Measurements from ENCODE around the gene ZNF697. TPM values are rescaled to one million over a fixed set of nuclear protein-coding genes. Genes with fewer than 3 reads are reported as not detected.

ZNF697 gene
- total and polyA plus RNA-seq, 9 of the 15 experiments (the other 6 are each of a cell fraction or from before 2014, with no cell fraction given): 2.1 to 13.6 (median 8.3) TPM

DNA sequence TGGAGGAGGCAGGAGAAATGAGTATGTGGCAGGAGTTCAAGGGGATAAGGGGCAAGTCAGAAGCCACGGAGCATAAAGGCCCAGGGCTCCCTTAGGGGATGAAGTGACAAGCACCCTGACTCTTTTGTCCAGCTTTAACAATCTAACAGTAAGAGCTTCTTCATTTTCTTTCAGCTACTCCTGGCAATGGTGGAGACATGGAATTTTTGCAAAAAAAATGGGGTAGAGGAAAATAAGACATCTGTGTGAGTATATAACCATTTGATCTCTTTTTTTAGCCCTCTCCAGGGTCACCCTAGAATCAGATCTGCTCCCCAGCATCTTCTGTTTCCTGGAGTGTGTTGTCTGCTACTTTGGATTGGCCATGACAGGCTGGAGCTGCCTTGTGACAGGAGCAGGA is 47.1 kb downstream of the ZNF697 start:
- Histone ChIP-seq H3K9ac (ENCODE audit: insufficient read depth in 1 of 2, low read depth in 2 of 2, low read length in 2 of 2) (no peak overlapping the region), H3K4me2 (ENCODE audit: insufficient read depth, low read length) (no peak overlapping the region), H3K27me3 (ENCODE audit: control insufficient read depth in 2 of 2, insufficient read depth in 2 of 2, low read length in 2 of 2) (peaks cover 5 to 16% of the 10 kb centered on the region in 2 experiments; a peak in 4 of 5 replicates), H3K4me3 (no peak overlapping the region), H3K27ac (ENCODE audit: extremely low read depth, low read depth, low read length) (no peak overlapping the region), H3K9me3 (replicated peaks; ENCODE audit: control insufficient read depth, insufficient read depth, low read depth, low read length) (peaks cover 1% of the 10 kb centered on the region; the same call in 1 of the 2 replicates), H4K20me1 (replicated peaks; ENCODE audit: control insufficient read depth, insufficient read depth, low read length) (no peaks in the 10 kb centered on the region), H2AFZ (ENCODE audit: low read depth, low read length) (no peak overlapping the region), H3K79me2 (ENCODE audit: control insufficient read depth, insufficient read depth, low read length) (no peaks in the 10 kb centered on the region), H3K4me1 (replicated peaks in 1 of 2; ENCODE audit: control insufficient read depth in 2 of 2, insufficient read depth in 2 of 2, low read length in 2 of 2) (no peaks in the 10 kb centered on the region), H3K9me1 (ENCODE audit: control insufficient read depth, insufficient read depth, low read length) (no peaks in the 10 kb centered on the region), H3K36me3 (ENCODE audit: control insufficient read depth, insufficient read depth, low read length) (no peaks in the 10 kb centered on the region)
- DNase-seq (ENCODE audit: extremely low read depth in 1 of 4, low spot score in 3 of 4): no peak
- WGBS (ENCODE audit: insufficient coverage, low coverage, missing lambda C conversion rate): 0% methylated on average over 1 of the region's 1 CpG
- no peak for ATAC-seq
- no TSS peak for BruUV-seq (replicated peaks)
- in situ Hi-C loops (cut with MboI) (no loop called here), intact Hi-C loops (cut with micrococcal nuclease) (loop anchor here (10.0 kb wide), 1 partner anchor 126 kb away; no protein-coding TSS in a partner anchor)
- CTCF ChIA-PET (ENCODE audit: low intra/inter-chr PET ratio): no interaction called here
- POLR2A ChIA-PET: interaction anchor here (0.6 kb wide), 1 partner anchor 47 kb away, joined by 3 read pairs; the partner anchor contains the start of gene ZNF697
- no peak for FAIRE-seq
- TF ChIP-seq PHB2 (IDR thresholded peaks at IDR 0.05; ENCODE audit: low read depth): no peak
- TF ChIP-seq, protein P1, sequence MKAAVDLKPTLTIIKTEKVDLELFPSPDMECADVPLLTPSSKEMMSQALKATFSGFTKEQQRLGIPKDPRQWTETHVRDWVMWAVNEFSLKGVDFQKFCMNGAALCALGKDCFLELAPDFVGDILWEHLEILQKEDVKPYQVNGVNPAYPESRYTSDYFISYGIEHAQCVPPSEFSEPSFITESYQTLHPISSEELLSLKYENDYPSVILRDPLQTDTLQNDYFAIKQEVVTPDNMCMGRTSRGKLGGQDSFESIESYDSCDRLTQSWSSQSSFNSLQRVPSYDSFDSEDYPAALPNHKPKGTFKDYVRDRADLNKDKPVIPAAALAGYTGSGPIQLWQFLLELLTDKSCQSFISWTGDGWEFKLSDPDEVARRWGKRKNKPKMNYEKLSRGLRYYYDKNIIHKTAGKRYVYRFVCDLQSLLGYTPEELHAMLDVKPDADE (conservative IDR thresholded peaks at IDR 0.05; ENCODE audit: control insufficient read depth, low read depth, low read length): no peak
- TF ChIP-seq NFE2L1 (tag; IDR thresholded peaks at IDR 0.05; ENCODE audit: borderline replicate concordance, low read depth): no peak
- no peak for TF ChIP-seq ZNF780A (CRISPR knock-in tag; IDR thresholded peaks at IDR 0.05)
- TF ChIP-seq, protein P2, sequence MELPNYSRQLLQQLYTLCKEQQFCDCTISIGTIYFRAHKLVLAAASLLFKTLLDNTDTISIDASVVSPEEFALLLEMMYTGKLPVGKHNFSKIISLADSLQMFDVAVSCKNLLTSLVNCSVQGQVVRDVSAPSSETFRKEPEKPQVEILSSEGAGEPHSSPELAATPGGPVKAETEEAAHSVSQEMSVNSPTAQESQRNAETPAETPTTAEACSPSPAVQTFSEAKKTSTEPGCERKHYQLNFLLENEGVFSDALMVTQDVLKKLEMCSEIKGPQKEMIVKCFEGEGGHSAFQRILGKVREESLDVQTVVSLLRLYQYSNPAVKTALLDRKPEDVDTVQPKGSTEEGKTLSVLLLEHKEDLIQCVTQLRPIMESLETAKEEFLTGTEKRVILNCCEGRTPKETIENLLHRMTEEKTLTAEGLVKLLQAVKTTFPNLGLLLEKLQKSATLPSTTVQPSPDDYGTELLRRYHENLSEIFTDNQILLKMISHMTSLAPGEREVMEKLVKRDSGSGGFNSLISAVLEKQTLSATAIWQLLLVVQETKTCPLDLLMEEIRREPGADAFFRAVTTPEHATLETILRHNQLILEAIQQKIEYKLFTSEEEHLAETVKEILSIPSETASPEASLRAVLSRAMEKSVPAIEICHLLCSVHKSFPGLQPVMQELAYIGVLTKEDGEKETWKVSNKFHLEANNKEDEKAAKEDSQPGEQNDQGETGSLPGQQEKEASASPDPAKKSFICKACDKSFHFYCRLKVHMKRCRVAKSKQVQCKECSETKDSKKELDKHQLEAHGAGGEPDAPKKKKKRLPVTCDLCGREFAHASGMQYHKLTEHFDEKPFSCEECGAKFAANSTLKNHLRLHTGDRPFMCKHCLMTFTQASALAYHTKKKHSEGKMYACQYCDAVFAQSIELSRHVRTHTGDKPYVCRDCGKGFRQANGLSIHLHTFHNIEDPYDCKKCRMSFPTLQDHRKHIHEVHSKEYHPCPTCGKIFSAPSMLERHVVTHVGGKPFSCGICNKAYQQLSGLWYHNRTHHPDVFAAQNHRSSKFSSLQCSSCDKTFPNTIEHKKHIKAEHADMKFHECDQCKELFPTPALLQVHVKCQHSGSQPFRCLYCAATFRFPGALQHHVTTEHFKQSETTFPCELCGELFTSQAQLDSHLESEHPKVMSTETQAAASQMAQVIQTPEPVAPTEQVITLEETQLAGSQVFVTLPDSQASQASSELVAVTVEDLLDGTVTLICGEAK (IDR thresholded peaks at IDR 0.05): no peak
- TF ChIP-seq, protein P2 (CRISPR knock-in tag; IDR thresholded peaks at IDR 0.05): no peak
- TF ChIP-seq TEAD4 (IDR thresholded peaks at IDR 0.05; ENCODE audit: low read length): no peak
- TF ChIP-seq TEAD4 (CRISPR knock-in tag; IDR thresholded peaks at IDR 0.05; ENCODE audit: borderline replicate concordance): no peak
- TF ChIP-seq CBX1 (IDR thresholded peaks at IDR 0.05; ENCODE audit: low read depth): no peak
- no peak for TF ChIP-seq MBD2 (IDR thresholded peaks at IDR 0.05; ENCODE audit: borderline replicate concordance, low read depth)
- TF ChIP-seq, protein P3, sequence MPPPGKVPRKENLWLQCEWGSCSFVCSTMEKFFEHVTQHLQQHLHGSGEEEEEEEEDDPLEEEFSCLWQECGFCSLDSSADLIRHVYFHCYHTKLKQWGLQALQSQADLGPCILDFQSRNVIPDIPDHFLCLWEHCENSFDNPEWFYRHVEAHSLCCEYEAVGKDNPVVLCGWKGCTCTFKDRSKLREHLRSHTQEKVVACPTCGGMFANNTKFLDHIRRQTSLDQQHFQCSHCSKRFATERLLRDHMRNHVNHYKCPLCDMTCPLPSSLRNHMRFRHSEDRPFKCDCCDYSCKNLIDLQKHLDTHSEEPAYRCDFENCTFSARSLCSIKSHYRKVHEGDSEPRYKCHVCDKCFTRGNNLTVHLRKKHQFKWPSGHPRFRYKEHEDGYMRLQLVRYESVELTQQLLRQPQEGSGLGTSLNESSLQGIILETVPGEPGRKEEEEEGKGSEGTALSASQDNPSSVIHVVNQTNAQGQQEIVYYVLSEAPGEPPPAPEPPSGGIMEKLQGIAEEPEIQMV (tag; conservative IDR thresholded peaks at IDR 0.05; ENCODE audit: low read depth): no peak
